Glutamatergic neuron (in vitro differentiated cells): Measurements from ENCODE around the gene PEPD. TPM values are rescaled to one million over a fixed set of nuclear protein-coding genes. Genes with fewer than 3 reads are reported as not detected.

Experiments used
- DNase-seq: peaks from one replicate; pipeline ENCODE4 v3.0.0; 2022
- H3K27ac Mint-ChIP-seq: one replicate; pipeline ENCODE4 v1.8.0; 2020; ENCODE audit warnings: mild to moderate bottlenecking, mixed read lengths, inconsistent platforms; ENCODE audit not compliant: unreplicated experiment
- H3K27me3 Mint-ChIP-seq: one replicate; pipeline ENCODE4 v1.8.0; 2020; ENCODE audit warnings: mild to moderate bottlenecking, moderate library complexity, mixed read lengths, inconsistent platforms; ENCODE audit not compliant: unreplicated experiment
- H3K36me3 Mint-ChIP-seq: one replicate; pipeline ENCODE4 v1.8.0; 2020; ENCODE audit warnings: mild to moderate bottlenecking, mixed read lengths, inconsistent platforms; ENCODE audit not compliant: unreplicated experiment
- H3K4me1 Mint-ChIP-seq: one replicate; pipeline ENCODE4 v1.8.0; 2020; ENCODE audit warnings: mild to moderate bottlenecking, low read depth, mixed read lengths, inconsistent platforms; ENCODE audit not compliant: unreplicated experiment
- H3K4me3 Mint-ChIP-seq: one replicate; pipeline ENCODE4 v1.8.0; 2020; ENCODE audit warnings: mild to moderate bottlenecking, mixed read lengths, inconsistent platforms; ENCODE audit not compliant: unreplicated experiment
- H3K9me3 Mint-ChIP-seq: one replicate; pipeline ENCODE4 v1.8.0; 2020; ENCODE audit warnings: mild to moderate bottlenecking, moderate library complexity, mixed read lengths, inconsistent platforms; ENCODE audit not compliant: unreplicated experiment
- CTCF ChIP-seq: fragments of 200-600 bp; sonication (generic); IDR thresholded peaks from one replicate; pipeline ENCODE4 v1.5.0; 2021; ENCODE audit not compliant: partially characterized antibody, unreplicated experiment
- total RNA-seq: library from RNA; stranded (reverse); fragmentation: NEBNext Ultra II Directional; extraction: Animal tissue kit (Norgen Biotek cat#: 25700); gene quantifications from one replicate; pipeline ENCODE4 v1.2.1, GENCODE V29; 2021; ENCODE audit not compliant: unreplicated experiment

PEPD gene
- total RNA-seq, 1 donor from 2014 or later, result 93.3 TPM

GRCh38 chr19:33368074-33368864 is 153.3 kb downstream of the PEPD start:
- H3K27ac Mint-ChIP-seq, result no peak overlapping the region
- peaks cover 5% of the 10 kb centered on the region for H3K9me3 Mint-ChIP-seq
- no peaks in the 10 kb centered on the region for H3K36me3 Mint-ChIP-seq
- H3K4me1 Mint-ChIP-seq, result no peaks in the 10 kb centered on the region
- no peak overlapping the region for H3K4me3 Mint-ChIP-seq
- DNase-seq, result no peak
- TF ChIP-seq CTCF, result no peak
- peaks cover 9% of the 10 kb centered on the region for H3K27me3 Mint-ChIP-seq

GRCh38 chr19:33366897-33367296 is 154.7 kb downstream of the PEPD start:
- H3K9me3 Mint-ChIP-seq, result peaks cover 5% of the 10 kb centered on the region
- no peaks in the 10 kb centered on the region for H3K36me3 Mint-ChIP-seq
- no peak overlapping the region for H3K27ac Mint-ChIP-seq
- H3K4me1 Mint-ChIP-seq, result no peaks in the 10 kb centered on the region
- H3K27me3 Mint-ChIP-seq, result peaks cover 7% of the 10 kb centered on the region
- TF ChIP-seq CTCF, result no peak
- no peak for DNase-seq
- H3K4me3 Mint-ChIP-seq, result no peak overlapping the region

- Mint-ChIP-seq H3K27me3 (peaks cover 7% of the 10 kb centered on the region), H3K9me3 (peaks cover 5% of the 10 kb centered on the region), H3K27ac (no peak overlapping the region), H3K4me1 (no peaks in the 10 kb centered on the region), H3K36me3 (no peaks in the 10 kb centered on the region), H3K4me3 (no peak overlapping the region)
- DNase-seq, result no peak
- TF ChIP-seq CTCF, result no peak
Observed at GRCh38 chr19:33366127-33366526, 155.5 kb downstream of the PEPD start.

GRCh38 chr19:33365691-33366090 is 155.9 kb downstream of the PEPD start:
- no peak for DNase-seq
- Mint-ChIP-seq H3K27me3 (peaks cover 7% of the 10 kb centered on the region), H3K36me3 (no peaks in the 10 kb centered on the region), H3K4me3 (no peak overlapping the region), H3K4me1 (no peaks in the 10 kb centered on the region), H3K27ac (no peak overlapping the region), H3K9me3 (peaks cover 5% of the 10 kb centered on the region)
- no peak for TF ChIP-seq CTCF

GRCh38 chr19:33363476-33363875 is 158.1 kb downstream of the PEPD start:
- peaks cover 7% of the 10 kb centered on the region for H3K27me3 Mint-ChIP-seq

More at GRCh38 chr19:33363476-33363875, 158.1 kb downstream of the PEPD start:
- no peaks in the 10 kb centered on the region for H3K4me1 Mint-ChIP-seq
- no peak overlapping the region for H3K27ac Mint-ChIP-seq
- peaks cover 5% of the 10 kb centered on the region for H3K9me3 Mint-ChIP-seq
- no peak for TF ChIP-seq CTCF
- H3K4me3 Mint-ChIP-seq, result no peak overlapping the region
- no peak for DNase-seq
- no peaks in the 10 kb centered on the region for H3K36me3 Mint-ChIP-seq
